ENCODE data around the gene OR52N5. TPM values are rescaled to one million over a fixed set of nuclear protein-coding genes. Genes with fewer than 3 reads are reported as not detected.

The OR52N5 gene
- polyA plus RNA-seq, 1 donor: not detected

Other genes starting within 250 kb of the OR52N5 start
- 0.13 TPM for gene OR52H1, start 234.8 kb downstream of the OR52N5 start, polyA plus RNA-seq (ENCODE audit: insufficient read length)
- gene OR52B6, start 202.5 kb downstream of the OR52N5 start, polyA plus RNA-seq (ENCODE audit: insufficient read length): 0.23 TPM
- gene TRIM6, start 186.7 kb downstream of the OR52N5 start, polyA plus RNA-seq (ENCODE audit: insufficient read length): 61.8 TPM
- 11.7 TPM for gene TRIM34, start 158.4 kb downstream of the OR52N5 start, polyA plus RNA-seq (ENCODE audit: insufficient read length)
- gene TRIM5, start 98.3 kb downstream of the OR52N5 start, polyA plus RNA-seq (ENCODE audit: insufficient read length): 55.8 TPM
- gene TRIM22, start 93.6 kb downstream of the OR52N5 start, polyA plus RNA-seq (ENCODE audit: insufficient read length): 9.9 TPM
- gene OR56B1, start 46.9 kb downstream of the OR52N5 start, polyA plus RNA-seq (ENCODE audit: insufficient read length): not detected
- not detected for gene OR52N4, start 29.1 kb downstream of the OR52N5 start, polyA plus RNA-seq (ENCODE audit: insufficient read length)
- gene OR52N1, start 7.9 kb upstream of the OR52N5 start, polyA plus RNA-seq (ENCODE audit: insufficient read length): not detected
- not detected for gene OR52N2, start 25.6 kb upstream of the OR52N5 start, polyA plus RNA-seq (ENCODE audit: insufficient read length)
- not detected for gene OR52E6, start 58.5 kb upstream of the OR52N5 start, polyA plus RNA-seq (ENCODE audit: insufficient read length)
- not detected for gene OR52E8, start 74.3 kb upstream of the OR52N5 start, polyA plus RNA-seq (ENCODE audit: insufficient read length)
- not detected for gene OR52E4, start 97.3 kb upstream of the OR52N5 start, polyA plus RNA-seq (ENCODE audit: insufficient read length)
- not detected for gene OR52E5, start 109.9 kb upstream of the OR52N5 start, polyA plus RNA-seq (ENCODE audit: insufficient read length)
- gene OR56A3, start 158.9 kb upstream of the OR52N5 start, polyA plus RNA-seq (ENCODE audit: insufficient read length): not detected
- not detected for gene OR56A5, start 185.1 kb upstream of the OR52N5 start, polyA plus RNA-seq (ENCODE audit: insufficient read length)
- not detected for gene OR52L1, start 203.6 kb upstream of the OR52N5 start, polyA plus RNA-seq (ENCODE audit: insufficient read length)
- gene OR56A4, start 223.6 kb upstream of the OR52N5 start, polyA plus RNA-seq (ENCODE audit: insufficient read length): 0.07 TPM
- not detected for gene OR56A1, start 247.4 kb upstream of the OR52N5 start, polyA plus RNA-seq (ENCODE audit: insufficient read length)